WTC11 (cell line): ENCODE results near the gene PRRC2B. TPM values are rescaled to one million over a fixed set of nuclear protein-coding genes. Genes with fewer than 3 reads are reported as not detected.
A peak's percentile ranks its signal among the peaks of the same experiment; 100 is the strongest.

ENCODE experiments used
- ATAC-seq: fragments of 200-7000 bp; cut with Tn5 transposase; 2 replicates; pipeline ENCODE4 v1.10.0; 2021; ENCODE audit warnings: mild to moderate bottlenecking, moderate library complexity
- CTCF ChIA-PET: fragments of 300-600 bp; sonication (Branson Sonifier 250); formaldehyde crosslinking; loops from one replicate; lab custom pipeline; 2021; ENCODE audit warnings: antibody characterized with exemption; lab: Charles Lee
- POLR2A ChIA-PET: fragments of 350-600 bp; sonication (Branson Sonifier 250); formaldehyde crosslinking; loops from one replicate; lab custom pipeline; 2021; ENCODE audit warnings: antibody characterized with exemption; lab: Charles Lee
- DNase-seq: peaks from one replicate; pipeline ENCODE4 v3.0.0; 2021; ENCODE audit warnings: low spot score
- H3K27ac Mint-ChIP-seq: 2 replicates; pipeline ENCODE4 v1.8.0; 2021; ENCODE audit warnings: mixed read lengths
- H3K27me3 Mint-ChIP-seq: 2 replicates; pipeline ENCODE4 v1.8.0; 2021; ENCODE audit warnings: low read depth, mild to moderate bottlenecking, moderate library complexity, mixed read lengths
- H3K36me3 Mint-ChIP-seq: 2 replicates; pipeline ENCODE4 v1.8.0; 2021; ENCODE audit warnings: mixed read lengths
- H3K4me1 Mint-ChIP-seq: 2 replicates; pipeline ENCODE4 v1.8.0; 2022; ENCODE audit warnings: mixed read lengths
- H3K4me3 Mint-ChIP-seq: 2 replicates; pipeline ENCODE4 v1.8.0; 2021; ENCODE audit warnings: mild to moderate bottlenecking, moderate library complexity, mixed read lengths
- H3K9me3 Mint-ChIP-seq: 2 replicates; pipeline ENCODE4 v1.8.0; 2021; ENCODE audit warnings: mixed read lengths
- ATF1 ChIP-seq: sonication (generic); formaldehyde crosslinking; IDR thresholded peaks from 2 replicates; pipeline ENCODE4 v1.8.1; 2023; ENCODE audit warnings: mild to moderate bottlenecking, moderate library complexity, missing genetic modification reagents
- E2F1 ChIP-seq: sonication (generic); formaldehyde crosslinking; IDR thresholded peaks from 2 replicates; pipeline ENCODE4 v1.8.0; 2022; ENCODE audit warnings: mild to moderate bottlenecking, missing genetic modification reagents
- EMX1 ChIP-seq: fragments of 250-450 bp; sonication (Bioruptor Pico); IDR thresholded peaks from 2 replicates; pipeline ENCODE4 v1.8.0; 2021; ENCODE audit warnings: mild to moderate bottlenecking
- ERG ChIP-seq: fragments of 250-450 bp; sonication (Bioruptor Pico); IDR thresholded peaks from 2 replicates; pipeline ENCODE4 v1.8.0; 2021; ENCODE audit warnings: mild to moderate bottlenecking
- FOXJ3 ChIP-seq: sonication (generic); formaldehyde crosslinking; IDR thresholded peaks from 2 replicates; pipeline ENCODE4 v1.9.0; 2021; ENCODE audit warnings: missing genetic modification reagents, mild to moderate bottlenecking, borderline replicate concordance
- FOXP1 ChIP-seq: sonication (generic); formaldehyde crosslinking; IDR thresholded peaks from 2 replicates; pipeline ENCODE4 v1.8.0; 2022; ENCODE audit warnings: missing genetic modification reagents, mild to moderate bottlenecking, moderate library complexity, borderline replicate concordance
- IRF1 ChIP-seq: sonication (generic); formaldehyde crosslinking; IDR thresholded peaks from 2 replicates; pipeline ENCODE4 v1.8.0; 2023; ENCODE audit warnings: missing genetic modification reagents
- JAZF1 ChIP-seq: fragments of 250-450 bp; sonication (Bioruptor Pico); IDR thresholded peaks from 2 replicates; pipeline ENCODE4 v1.9.0; 2021; ENCODE audit warnings: moderate library complexity, mild to moderate bottlenecking, inconsistent platforms
- MXD4 ChIP-seq: fragments of 250-450 bp; sonication (Bioruptor Pico); IDR thresholded peaks from 2 replicates; pipeline ENCODE4 v1.8.0; 2021; ENCODE audit warnings: mild to moderate bottlenecking, moderate library complexity, borderline replicate concordance
- NFE2L1 ChIP-seq: sonication (generic); formaldehyde crosslinking; IDR thresholded peaks from 2 replicates; pipeline ENCODE4 v1.8.1; 2023; ENCODE audit warnings: missing genetic modification reagents
- NFYB ChIP-seq: sonication (generic); formaldehyde crosslinking; conservative IDR thresholded peaks from 2 replicates; pipeline ENCODE4 v1.8.0; 2022; ENCODE audit warnings: low read depth, missing genetic modification reagents
- NR1H2 ChIP-seq: sonication (generic); formaldehyde crosslinking; IDR thresholded peaks from 2 replicates; pipeline ENCODE4 v1.9.0; 2021; ENCODE audit warnings: mild to moderate bottlenecking, moderate library complexity, missing genetic modification reagents
- SOX15 ChIP-seq: fragments of 250-450 bp; sonication (Bioruptor Pico); IDR thresholded peaks from 2 replicates; pipeline ENCODE4 v1.9.0; 2021; ENCODE audit warnings: mild to moderate bottlenecking
- total RNA-seq: library from RNA; stranded (reverse); gene quantifications from 3 replicates; pipeline ENCODE4 v1.2.3, GENCODE V29; 2021
- TF ChIP-seq, protein P1 (sequence below): sonication (generic); formaldehyde crosslinking; IDR thresholded peaks from 2 replicates; pipeline ENCODE4 v1.8.0; 2022; ENCODE audit warnings: mild to moderate bottlenecking, missing genetic modification reagents
- TF ChIP-seq, protein P2 (sequence below): fragments of 250-450 bp; sonication (Bioruptor Pico); IDR thresholded peaks from 2 replicates; pipeline ENCODE4 v2.1.2; 2022; ENCODE audit warnings: mild to moderate bottlenecking, moderate library complexity
- TF ChIP-seq, protein P3 (sequence below): sonication (generic); formaldehyde crosslinking; IDR thresholded peaks from 2 replicates; pipeline ENCODE4 v1.8.0; 2022; ENCODE audit warnings: missing genetic modification reagents
- TF ChIP-seq, protein P4 (sequence below): fragments of 250-450 bp; sonication (Bioruptor Pico); IDR thresholded peaks from 2 replicates; pipeline ENCODE4 v1.9.0; 2021; ENCODE audit warnings: mild to moderate bottlenecking
- TF ChIP-seq, protein P5 (sequence below): fragments of 250-450 bp; sonication (Bioruptor Pico); IDR thresholded peaks from 2 replicates; pipeline ENCODE4 v1.9.0; 2021; ENCODE audit warnings: mild to moderate bottlenecking, borderline replicate concordance

Gene PRRC2B
- total RNA-seq, 1 experiment from 2014 or later: 272 TPM

- ChIA-PET CTCF (interaction anchor here (0.6 to 1.1 kb wide), 3 partner anchors 24 to 187 kb away, joined by 3 read pairs; no protein-coding TSS in a partner anchor), POLR2A (no interaction called here)
- DNase-seq (no peak), ATAC-seq (no peak)
- Mint-ChIP-seq H3K4me3 (no peak overlapping the region), H3K27ac (no peak overlapping the region), H3K27me3 (no peaks in the 10 kb centered on the region)
- TF ChIP-seq NFYB (CRISPR knock-in tag): no peak
- TF ChIP-seq SOX15 (CRISPR knock-in tag): no peak
- TF ChIP-seq E2F1 (CRISPR knock-in tag): no peak
- TF ChIP-seq, protein P1, sequence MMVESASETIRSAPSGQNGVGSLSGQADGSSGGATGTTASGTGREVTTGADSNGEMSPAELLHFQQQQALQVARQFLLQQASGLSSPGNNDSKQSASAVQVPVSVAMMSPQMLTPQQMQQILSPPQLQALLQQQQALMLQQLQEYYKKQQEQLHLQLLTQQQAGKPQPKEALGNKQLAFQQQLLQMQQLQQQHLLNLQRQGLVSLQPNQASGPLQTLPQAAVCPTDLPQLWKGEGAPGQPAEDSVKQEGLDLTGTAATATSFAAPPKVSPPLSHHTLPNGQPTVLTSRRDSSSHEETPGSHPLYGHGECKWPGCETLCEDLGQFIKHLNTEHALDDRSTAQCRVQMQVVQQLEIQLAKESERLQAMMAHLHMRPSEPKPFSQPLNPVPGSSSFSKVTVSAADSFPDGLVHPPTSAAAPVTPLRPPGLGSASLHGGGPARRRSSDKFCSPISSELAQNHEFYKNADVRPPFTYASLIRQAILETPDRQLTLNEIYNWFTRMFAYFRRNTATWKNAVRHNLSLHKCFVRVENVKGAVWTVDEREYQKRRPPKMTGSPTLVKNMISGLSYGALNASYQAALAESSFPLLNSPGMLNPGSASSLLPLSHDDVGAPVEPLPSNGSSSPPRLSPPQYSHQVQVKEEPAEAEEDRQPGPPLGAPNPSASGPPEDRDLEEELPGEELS: no peak
- TF ChIP-seq NFE2L1 (CRISPR knock-in tag): no peak
- TF ChIP-seq JAZF1 (CRISPR knock-in tag): no peak
- TF ChIP-seq, protein P2, sequence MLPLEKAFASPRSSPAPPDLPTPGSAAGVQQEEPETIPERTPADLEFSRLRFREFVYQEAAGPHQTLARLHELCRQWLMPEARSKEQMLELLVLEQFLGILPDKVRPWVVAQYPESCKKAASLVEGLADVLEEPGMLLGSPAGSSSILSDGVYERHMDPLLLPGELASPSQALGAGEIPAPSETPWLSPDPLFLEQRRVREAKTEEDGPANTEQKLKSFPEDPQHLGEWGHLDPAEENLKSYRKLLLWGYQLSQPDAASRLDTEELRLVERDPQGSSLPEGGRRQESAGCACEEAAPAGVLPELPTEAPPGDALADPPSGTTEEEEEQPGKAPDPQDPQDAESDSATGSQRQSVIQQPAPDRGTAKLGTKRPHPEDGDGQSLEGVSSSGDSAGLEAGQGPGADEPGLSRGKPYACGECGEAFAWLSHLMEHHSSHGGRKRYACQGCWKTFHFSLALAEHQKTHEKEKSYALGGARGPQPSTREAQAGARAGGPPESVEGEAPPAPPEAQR (CRISPR knock-in tag): no peak
- TF ChIP-seq, protein P3, sequence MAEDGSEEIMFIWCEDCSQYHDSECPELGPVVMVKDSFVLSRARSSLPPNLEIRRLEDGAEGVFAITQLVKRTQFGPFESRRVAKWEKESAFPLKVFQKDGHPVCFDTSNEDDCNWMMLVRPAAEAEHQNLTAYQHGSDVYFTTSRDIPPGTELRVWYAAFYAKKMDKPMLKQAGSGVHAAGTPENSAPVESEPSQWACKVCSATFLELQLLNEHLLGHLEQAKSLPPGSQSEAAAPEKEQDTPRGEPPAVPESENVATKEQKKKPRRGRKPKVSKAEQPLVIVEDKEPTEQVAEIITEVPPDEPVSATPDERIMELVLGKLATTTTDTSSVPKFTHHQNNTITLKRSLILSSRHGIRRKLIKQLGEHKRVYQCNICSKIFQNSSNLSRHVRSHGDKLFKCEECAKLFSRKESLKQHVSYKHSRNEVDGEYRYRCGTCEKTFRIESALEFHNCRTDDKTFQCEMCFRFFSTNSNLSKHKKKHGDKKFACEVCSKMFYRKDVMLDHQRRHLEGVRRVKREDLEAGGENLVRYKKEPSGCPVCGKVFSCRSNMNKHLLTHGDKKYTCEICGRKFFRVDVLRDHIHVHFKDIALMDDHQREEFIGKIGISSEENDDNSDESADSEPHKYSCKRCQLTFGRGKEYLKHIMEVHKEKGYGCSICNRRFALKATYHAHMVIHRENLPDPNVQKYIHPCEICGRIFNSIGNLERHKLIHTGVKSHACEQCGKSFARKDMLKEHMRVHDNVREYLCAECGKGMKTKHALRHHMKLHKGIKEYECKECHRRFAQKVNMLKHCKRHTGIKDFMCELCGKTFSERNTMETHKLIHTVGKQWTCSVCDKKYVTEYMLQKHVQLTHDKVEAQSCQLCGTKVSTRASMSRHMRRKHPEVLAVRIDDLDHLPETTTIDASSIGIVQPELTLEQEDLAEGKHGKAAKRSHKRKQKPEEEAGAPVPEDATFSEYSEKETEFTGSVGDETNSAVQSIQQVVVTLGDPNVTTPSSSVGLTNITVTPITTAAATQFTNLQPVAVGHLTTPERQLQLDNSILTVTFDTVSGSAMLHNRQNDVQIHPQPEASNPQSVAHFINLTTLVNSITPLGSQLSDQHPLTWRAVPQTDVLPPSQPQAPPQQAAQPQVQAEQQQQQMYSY (CRISPR knock-in tag): no peak
- TF ChIP-seq FOXP1: no peak
- TF ChIP-seq, protein P4, sequence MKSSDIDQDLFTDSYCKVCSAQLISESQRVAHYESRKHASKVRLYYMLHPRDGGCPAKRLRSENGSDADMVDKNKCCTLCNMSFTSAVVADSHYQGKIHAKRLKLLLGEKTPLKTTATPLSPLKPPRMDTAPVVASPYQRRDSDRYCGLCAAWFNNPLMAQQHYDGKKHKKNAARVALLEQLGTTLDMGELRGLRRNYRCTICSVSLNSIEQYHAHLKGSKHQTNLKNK: no peak
- TF ChIP-seq ERG (CRISPR knock-in tag): no peak
- TF ChIP-seq, all 79 proteins: peak for 0
- Mint-ChIP-seq H3K4me1 (no peaks in the 10 kb centered on the region), H3K9me3 (no peaks in the 10 kb centered on the region), H3K36me3 (peaks cover 64% of the 10 kb centered on the region)
Measured at GRCh38 chr9:131522257-131523085, 128.6 kb downstream of the PRRC2B start.

DNA sequence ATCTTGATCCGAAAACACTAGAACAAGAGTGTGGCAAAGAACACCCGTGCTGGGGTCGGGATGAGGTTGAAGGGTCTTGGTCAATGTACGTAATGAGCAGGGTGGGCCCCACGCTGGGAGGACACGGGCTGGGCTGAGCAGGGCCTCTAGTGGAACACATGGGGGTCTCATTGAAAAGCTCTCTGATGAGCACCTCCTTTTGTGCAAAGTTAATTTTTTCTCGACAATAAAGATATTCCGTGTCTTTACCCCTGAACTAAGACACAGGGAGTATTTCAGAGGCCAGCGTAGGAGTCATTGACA, 129.2 kb downstream of the PRRC2B start:
- POLR2A ChIA-PET: no interaction called here
- H3K27ac Mint-ChIP-seq: no peak overlapping the region
- no peaks in the 10 kb centered on the region for H3K4me1 Mint-ChIP-seq
- H3K4me3 Mint-ChIP-seq: no peak overlapping the region
- peaks cover 61% of the 10 kb centered on the region for H3K36me3 Mint-ChIP-seq
- no peaks in the 10 kb centered on the region for H3K9me3 Mint-ChIP-seq
- DNase-seq (no peak), ATAC-seq (no peak)
- CTCF ChIA-PET: interaction anchor here (0.6 to 0.7 kb wide), 2 partner anchors 23 to 187 kb away, joined by 3 read pairs; no protein-coding TSS in a partner anchor
- TF ChIP-seq, protein P4: no peak
- TF ChIP-seq ATF1 (peak; percentile 33; the same call in 1 of the 2 replicates), FOXJ3 (CRISPR knock-in tag) (no peak), MXD4 (CRISPR knock-in tag) (no peak), IRF1 (CRISPR knock-in tag) (no peak), NR1H2 (CRISPR knock-in tag) (no peak), EMX1 (CRISPR knock-in tag) (no peak), NFE2L1 (CRISPR knock-in tag) (no peak)
- TF ChIP-seq, protein P5, sequence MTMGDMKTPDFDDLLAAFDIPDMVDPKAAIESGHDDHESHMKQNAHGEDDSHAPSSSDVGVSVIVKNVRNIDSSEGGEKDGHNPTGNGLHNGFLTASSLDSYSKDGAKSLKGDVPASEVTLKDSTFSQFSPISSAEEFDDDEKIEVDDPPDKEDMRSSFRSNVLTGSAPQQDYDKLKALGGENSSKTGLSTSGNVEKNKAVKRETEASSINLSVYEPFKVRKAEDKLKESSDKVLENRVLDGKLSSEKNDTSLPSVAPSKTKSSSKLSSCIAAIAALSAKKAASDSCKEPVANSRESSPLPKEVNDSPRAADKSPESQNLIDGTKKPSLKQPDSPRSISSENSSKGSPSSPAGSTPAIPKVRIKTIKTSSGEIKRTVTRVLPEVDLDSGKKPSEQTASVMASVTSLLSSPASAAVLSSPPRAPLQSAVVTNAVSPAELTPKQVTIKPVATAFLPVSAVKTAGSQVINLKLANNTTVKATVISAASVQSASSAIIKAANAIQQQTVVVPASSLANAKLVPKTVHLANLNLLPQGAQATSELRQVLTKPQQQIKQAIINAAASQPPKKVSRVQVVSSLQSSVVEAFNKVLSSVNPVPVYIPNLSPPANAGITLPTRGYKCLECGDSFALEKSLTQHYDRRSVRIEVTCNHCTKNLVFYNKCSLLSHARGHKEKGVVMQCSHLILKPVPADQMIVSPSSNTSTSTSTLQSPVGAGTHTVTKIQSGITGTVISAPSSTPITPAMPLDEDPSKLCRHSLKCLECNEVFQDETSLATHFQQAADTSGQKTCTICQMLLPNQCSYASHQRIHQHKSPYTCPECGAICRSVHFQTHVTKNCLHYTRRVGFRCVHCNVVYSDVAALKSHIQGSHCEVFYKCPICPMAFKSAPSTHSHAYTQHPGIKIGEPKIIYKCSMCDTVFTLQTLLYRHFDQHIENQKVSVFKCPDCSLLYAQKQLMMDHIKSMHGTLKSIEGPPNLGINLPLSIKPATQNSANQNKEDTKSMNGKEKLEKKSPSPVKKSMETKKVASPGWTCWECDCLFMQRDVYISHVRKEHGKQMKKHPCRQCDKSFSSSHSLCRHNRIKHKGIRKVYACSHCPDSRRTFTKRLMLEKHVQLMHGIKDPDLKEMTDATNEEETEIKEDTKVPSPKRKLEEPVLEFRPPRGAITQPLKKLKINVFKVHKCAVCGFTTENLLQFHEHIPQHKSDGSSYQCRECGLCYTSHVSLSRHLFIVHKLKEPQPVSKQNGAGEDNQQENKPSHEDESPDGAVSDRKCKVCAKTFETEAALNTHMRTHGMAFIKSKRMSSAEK (CRISPR knock-in tag): no peak
- no peaks in the 10 kb centered on the region for H3K27me3 Mint-ChIP-seq
